GM19240 (cell line): ENCODE measurements around the gene DTNB.
A peak's percentile ranks its signal among the peaks of the same experiment; 100 is the strongest.
"Not testable (repeated sequence)": the region's sequence is repeated elsewhere in the genome, so short reads cannot be mapped to it uniquely, and the experiment has no call there.

ENCODE experiments used
- DNase-seq: peaks from one replicate; pipeline ENCODE4 v3.0.0; 2011; ENCODE audit warnings: low spot score; ENCODE audit not compliant: insufficient read length

The DTNB gene

GRCh38 chr2:25673300-25674076, at the start of gene DTNB:
Gene DTNB, minus strand, starts transcription at chr2:25673577. Its CDS starts 20,917 bp downstream, at chr2:25652660.
- DNase-seq: peak; percentile 65

GRCh38 chr2:25722224-25722623, 48.8 kb upstream of the DTNB start:
- no peak for DNase-seq

- no peak for DNase-seq
These were observed 47.2 kb upstream of the DTNB start for GRCh38 chr2:25720575-25720974.

- no peak for DNase-seq
These were observed 41.4 kb upstream of the DTNB start for GRCh38 chr2:25714740-25715139.

GRCh38 chr2:25712455-25712854, 39.1 kb upstream of the DTNB start:
- no peak for DNase-seq

- no peak for DNase-seq
These were observed 38.4 kb upstream of the DTNB start for GRCh38 chr2:25711675-25712354.

- no peak for DNase-seq
These were observed 37.4 kb upstream of the DTNB start for GRCh38 chr2:25710750-25711149.

GRCh38 chr2:25709349-25709748, 36.0 kb upstream of the DTNB start:
- no peak for DNase-seq

GRCh38 chr2:25707927-25708590, 34.7 kb upstream of the DTNB start:
- no peak for DNase-seq

- DNase-seq: not testable (repeated sequence)
These were observed 32.2 kb upstream of the DTNB start for GRCh38 chr2:25705575-25705974.

GRCh38 chr2:25701801-25702200, 28.4 kb upstream of the DTNB start:
- DNase-seq: no peak

- DNase-seq: no peak
These were observed 26.9 kb upstream of the DTNB start for GRCh38 chr2:25700221-25700660.

GRCh38 chr2:25699216-25699615, 25.8 kb upstream of the DTNB start:
- no peak for DNase-seq

- DNase-seq: no peak
These were observed 25.4 kb upstream of the DTNB start for GRCh38 chr2:25698752-25699151.

- DNase-seq: no peak
These were observed 24.4 kb upstream of the DTNB start for GRCh38 chr2:25697559-25698341.

GRCh38 chr2:25692737-25693445, 19.5 kb upstream of the DTNB start:
- DNase-seq: no peak

- no peak for DNase-seq
These were observed 18.8 kb upstream of the DTNB start for GRCh38 chr2:25692143-25692542.

- DNase-seq: no peak
These were observed 16.7 kb upstream of the DTNB start for GRCh38 chr2:25690058-25690457.

GRCh38 chr2:25688236-25688635, 14.9 kb upstream of the DTNB start:
- DNase-seq: no peak

- DNase-seq: no peak
These were observed 12.4 kb upstream of the DTNB start for GRCh38 chr2:25685741-25686140.
